Endothelial cell of umbilical vein (primary cell): ENCODE measurements around the gene TRAPPC6A. TPM values are rescaled to one million over a fixed set of nuclear protein-coding genes. Genes with fewer than 3 reads are reported as not detected.

Experiments used
- BruUV-seq: library from RNA; stranded (reverse); fragments of 400-500 nt; replicated peaks from 2 replicates; lab custom pipeline; 2021; lab: Mats Ljungman, UMichigan
- CTCF ChIA-PET: fragments of 300-600, 350-600 bp; sonication (Branson Sonifier 250); formaldehyde crosslinking; loops from one replicate; lab custom pipeline; 2021; ENCODE audit warnings: antibody characterized with exemption, inconsistent platforms; lab: Charles Lee
- POLR2A ChIA-PET: fragments of 300-600, 350-600 bp; sonication (Branson Sonifier 250); formaldehyde crosslinking; loops from one replicate; lab custom pipeline; 2021; ENCODE audit warnings: antibody characterized with exemption, inconsistent platforms; lab: Charles Lee
- DNase-seq: peaks from one replicate; pipeline ENCODE4 v3.0.0-alpha.2; 2011; ENCODE audit warnings: low read depth, low spot score
- FAIRE-seq: peaks from 2 replicates; lab custom pipeline; 2011; peaks lifted over from hg19 to GRCh38; lab: Jason Lieb, UNC
- H2AFZ ChIP-seq: 2 replicates; pipeline ENCODE4 v1.6.0; 2012; ENCODE audit warnings: low read depth, low read length, control low read depth, inconsistent platforms
- H3K27ac ChIP-seq: 2 replicates; pipeline ENCODE4 v1.5.1; 2011; ENCODE audit warnings: low read depth, mild to moderate bottlenecking, control low read depth, low read length, moderate library complexity; ENCODE audit not compliant: insufficient read depth
- H3K27me3 ChIP-seq, 2 experiments: 2 replicates each; pipeline versions ENCODE4 v1.6.0 to v1.6.1; 2011; ENCODE audit warnings: low read length in 2 of 2, mixed read lengths in 1 of 2; ENCODE audit not compliant: control insufficient read depth in 2 of 2, insufficient read depth in 2 of 2
- H3K36me3 ChIP-seq, 2 experiments: 2 replicates in 1 of 2; 3 replicates in 1 of 2; pipeline ENCODE4 v1.5.1; 2011; ENCODE audit warnings: low read length in 2 of 2, mild to moderate bottlenecking in 1 of 2, moderate library complexity in 1 of 2; ENCODE audit not compliant: control insufficient read depth in 2 of 2, insufficient read depth in 2 of 2; ENCODE audit errors: extremely low read depth in 1 of 2
- H3K4me1 ChIP-seq: 3 replicates; pipeline ENCODE4 v1.5.1; 2011; ENCODE audit warnings: mild to moderate bottlenecking, low read length; ENCODE audit not compliant: control insufficient read depth, insufficient read depth; ENCODE audit errors: extremely low read depth
- H3K4me2 ChIP-seq: 2 replicates; pipeline ENCODE4 v1.6.1; 2011; ENCODE audit warnings: low read length, control low read depth, mixed read lengths; ENCODE audit not compliant: insufficient read depth
- H3K4me3 ChIP-seq, 3 experiments: fragments of 200-600 bp in 1 of 3; sonication (generic), shearing (Covaris generic) in 1 of 3; replicated peaks in 1 of 3; 2 replicates each; pipeline ENCODE4 v1.5.1; 2011 to 2016; ENCODE audit warnings: control low read depth in 3 of 3, low read length in 3 of 3, mild to moderate bottlenecking in 2 of 3, inconsistent platforms in 1 of 3, low read depth in 1 of 3, moderate library complexity in 1 of 3; ENCODE audit not compliant: insufficient read depth in 1 of 3
- H3K79me2 ChIP-seq: 2 replicates; pipeline ENCODE4 v1.6.0; 2012; ENCODE audit warnings: low read length, inconsistent platforms; ENCODE audit not compliant: control insufficient read depth, insufficient read depth
- H3K9ac ChIP-seq: replicated peaks from 2 replicates; pipeline ENCODE3; 2011; ENCODE audit warnings: low read length, control low read depth; ENCODE audit not compliant: insufficient read depth; ENCODE audit errors: extremely low read depth
- H3K9me1 ChIP-seq: replicated peaks from 3 replicates; pipeline ENCODE4 v1.6.0; 2011; ENCODE audit warnings: mild to moderate bottlenecking, low read length; ENCODE audit not compliant: control insufficient read depth, insufficient read depth; ENCODE audit errors: extremely low read depth
- H3K9me3 ChIP-seq: replicated peaks from 2 replicates; pipeline ENCODE4 v1.5.1; 2012; ENCODE audit warnings: low read length, inconsistent platforms; ENCODE audit not compliant: control insufficient read depth, insufficient read depth
- H4K20me1 ChIP-seq: replicated peaks from 2 replicates; pipeline ENCODE3; 2011; ENCODE audit warnings: mild to moderate bottlenecking, low read length; ENCODE audit not compliant: control insufficient read depth, insufficient read depth; ENCODE audit errors: extremely low read depth
- CTCF ChIP-seq, 2 donors: IDR thresholded peaks; 1 replicate in 1 of 2; 2 replicates in 1 of 2; pipeline ENCODE4 v1.5.1; 2011; ENCODE audit warnings: low read length in 2 of 2, mild to moderate bottlenecking in 2 of 2, moderate library complexity in 2 of 2, control low read depth in 1 of 2, inconsistent platforms in 1 of 2, low read depth in 1 of 2; ENCODE audit not compliant: insufficient read depth in 1 of 2; ENCODE audit errors: extremely low read depth in 1 of 2
- EZH2 ChIP-seq: IDR thresholded peaks from 2 replicates; pipeline ENCODE4 v1.6.1; 2012; ENCODE audit warnings: borderline replicate concordance, low read depth, mild to moderate bottlenecking, moderate library complexity, low read length, inconsistent platforms; ENCODE audit not compliant: severe bottlenecking
- GATA2 ChIP-seq: IDR thresholded peaks from 2 replicates; pipeline ENCODE4 v1.7.0; 2011; ENCODE audit warnings: low read depth, mild to moderate bottlenecking, moderate library complexity, mixed read lengths, low read length; ENCODE audit not compliant: insufficient read length, insufficient read depth
- JUN ChIP-seq: IDR thresholded peaks from 2 replicates; pipeline ENCODE4 v1.6.1; 2011; ENCODE audit warnings: borderline replicate concordance, low read depth; ENCODE audit not compliant: insufficient read length, insufficient read depth
- MAX ChIP-seq: IDR thresholded peaks from 2 replicates; pipeline ENCODE4 v1.6.1; 2011; ENCODE audit not compliant: insufficient read depth, insufficient read length
- MYC ChIP-seq: IDR thresholded peaks from one replicate; pipeline ENCODE4 v1.6.1; 2011; ENCODE audit warnings: mild to moderate bottlenecking, low read depth, low read length
- POLR2A ChIP-seq: IDR thresholded peaks from 2 replicates; pipeline ENCODE4 v1.6.1; 2012; ENCODE audit warnings: low read depth, mild to moderate bottlenecking, control low read depth, low read length
- POLR2AphosphoS5 ChIP-seq: IDR thresholded peaks from 2 replicates; pipeline ENCODE4 v1.6.1; 2012; ENCODE audit warnings: low read depth, mild to moderate bottlenecking, control low read depth, low read length, moderate library complexity; ENCODE audit not compliant: insufficient read depth
- dilution Hi-C: fragments of 300-500 bp; cut with MboI; formaldehyde crosslinking; loops from one replicate; pipeline ENCODE4 v1.15.0; 2019; ENCODE audit warnings: low sequenced_read_pairs; ENCODE audit not compliant: extremely low pct_ligation_motif_present
- intact Hi-C: fragments of 100-400 bp; cut with micrococcal nuclease; formaldehyde crosslinking; loops from one replicate; pipeline ENCODE4 v1.10.0; 2022
- polyA plus RNA-seq, 4 experiments: library from polyadenylated mRNA; depleted of rRNA in 3 of 4; stranded (reverse) in 3 of 4; unstranded in 1 of 4; fragments of >200 nt; gene quantifications; 2 replicates each; pipeline versions ENCODE4 v1.2.1 to v1.2.3, GENCODE V29; 2011 to 2012; ENCODE audit warnings: missing spikeins in 1 of 4
- total RNA-seq: library from RNA; stranded (reverse); gene quantifications from 2 replicates; pipeline ENCODE4 v1.2.3, GENCODE V29; 2021

The TRAPPC6A gene
- total and polyA plus RNA-seq, 2 donors (not counting 3 experiments of a cell fraction or from before 2014, with no cell fraction given), result 18.1 to 45.4 TPM

- no peak overlapping the region for H3K4me3 ChIP-seq
- dilution Hi-C loops, result no loop called here
- no peak overlapping the region for H2AFZ ChIP-seq
- TF ChIP-seq JUN (no peak), MAX (no peak), CTCF (IDR thresholded peaks at IDR 0.05; ENCODE audit: extremely low read depth in 1 of 2, insufficient read depth in 1 of 2, low read depth in 1 of 2, low read length in 2 of 2) (no peak), GATA2 (no peak), EZH2 (no peak), MYC (no peak), POLR2A (no peak), POLR2AphosphoS5 (no peak)
- H3K27me3 ChIP-seq, result no peaks in the 10 kb centered on the region
- DNase-seq (no peak), FAIRE-seq (no peak)
- H3K4me1 ChIP-seq, result no peaks in the 10 kb centered on the region
- ChIA-PET CTCF (interaction anchor here (0.6 to 1.2 kb wide), 4 partner anchors 11 to 134 kb away, joined by 3 to 5 read pairs (median 4); no protein-coding TSS in a partner anchor), POLR2A (no interaction called here)
- no TSS peak for BruUV-seq
- H3K27ac ChIP-seq, result no peak overlapping the region
- intact Hi-C loops, result no loop called here
- no peaks in the 10 kb centered on the region for H4K20me1 ChIP-seq
- H3K36me3 ChIP-seq, result no peaks in the 10 kb centered on the region
- no peak overlapping the region for H3K9ac ChIP-seq
- H3K79me2 ChIP-seq, result peaks cover 60% of the 10 kb centered on the region
- H3K9me1 ChIP-seq, result no peaks in the 10 kb centered on the region
- no peak overlapping the region for H3K4me2 ChIP-seq
- no peaks in the 10 kb centered on the region for H3K9me3 ChIP-seq
These were observed 63.9 kb downstream of the TRAPPC6A start for GRCh38 chr19:45114116-45114515.
